Measurements from ENCODE around the gene AAK1. TPM values are rescaled to one million over a fixed set of nuclear protein-coding genes. Genes with fewer than 3 reads are reported as not detected.

AAK1 gene
- polyA plus RNA-seq, 1 experiment = 31.1 TPM

GRCh38 chr2:69646714-69647113, 3.2 kb upstream of the AAK1 start:
- CTCF ChIA-PET = interaction anchor here (0.6 to 1.7 kb wide), 2 partner anchors 16 to 78 kb away, joined by 3 to 7 read pairs; no protein-coding TSS in a partner anchor
- POLR2A ChIA-PET = interaction anchor here (0.6 kb wide), 1 partner anchor 14 kb away, joined by 6 read pairs; no protein-coding TSS in a partner anchor

GRCh38 chr2:69645921-69646320, 2.4 kb upstream of the AAK1 start:
- Histone ChIP-seq H3K4me3 (ENCODE audit: low read depth, low read length) (no peak overlapping the region), H3K27me3 (ENCODE audit: control insufficient read depth, insufficient read depth, low read length) (no peaks in the 10 kb centered on the region), H3K9me3 (ENCODE audit: control insufficient read depth, insufficient read depth, low read length) (no peaks in the 10 kb centered on the region; the same call in 1 of the 2 replicates), H3K27ac (ENCODE audit: low read depth, low read length) (no peak overlapping the region)
- TF ChIP-seq CTCF (IDR thresholded peaks at IDR 0.05; ENCODE audit: low read depth, low read length) = no peak
- ChIA-PET POLR2A (no interaction called here), CTCF (interaction anchor here (0.8 to 1.7 kb wide), 2 partner anchors 79 to 94 kb away, joined by 3 to 7 read pairs; no protein-coding TSS in a partner anchor)
- no peak for DNase-seq (ENCODE audit: low read depth, low spot score)

More at GRCh38 chr2:69646714-69647113, 3.2 kb upstream of the AAK1 start:
- Histone ChIP-seq H3K4me3 (ENCODE audit: low read depth, low read length) (no peak overlapping the region), H3K27ac (ENCODE audit: low read depth, low read length) (no peak overlapping the region), H3K27me3 (ENCODE audit: control insufficient read depth, insufficient read depth, low read length) (no peaks in the 10 kb centered on the region), H3K9me3 (ENCODE audit: control insufficient read depth, insufficient read depth, low read length) (no peaks in the 10 kb centered on the region; the same call in 1 of the 2 replicates)
- TF ChIP-seq CTCF (IDR thresholded peaks at IDR 0.05; ENCODE audit: low read depth, low read length) = no peak
- DNase-seq (ENCODE audit: low read depth, low spot score) = no peak

GRCh38 chr2:69645031-69645431, 1.5 kb upstream of the AAK1 start:
- POLR2A ChIA-PET = no interaction called here
- CTCF ChIA-PET = interaction anchor here (0.5 to 1.7 kb wide), 3 partner anchors 18 to 93 kb away, joined by 3 to 7 read pairs (median 3); no protein-coding TSS in a partner anchor
- TF ChIP-seq CTCF (IDR thresholded peaks at IDR 0.05; ENCODE audit: low read depth, low read length) = no peak
- no peak for DNase-seq (ENCODE audit: low read depth, low spot score)
- no peak overlapping the region for H3K27ac ChIP-seq (ENCODE audit: low read depth, low read length)
- no peaks in the 10 kb centered on the region; the same call in 1 of the 2 replicates for H3K9me3 ChIP-seq (ENCODE audit: control insufficient read depth, insufficient read depth, low read length)
- peak overlapping the region; percentile 86 for H3K4me3 ChIP-seq (ENCODE audit: low read depth, low read length)
- H3K27me3 ChIP-seq (ENCODE audit: control insufficient read depth, insufficient read depth, low read length) = no peaks in the 10 kb centered on the region

- H3K9me3 ChIP-seq (ENCODE audit: control insufficient read depth, insufficient read depth, low read length) = no peaks in the 10 kb centered on the region; the same call in 1 of the 2 replicates
- H3K4me3 ChIP-seq (ENCODE audit: low read depth, low read length) = peak overlapping the region; percentile 86
- ChIA-PET POLR2A (interaction anchor here (1.8 kb wide), 1 partner anchor 8 kb away, joined by 10 read pairs; no protein-coding TSS in a partner anchor), CTCF (no interaction called here)
- DNase-seq (ENCODE audit: low read depth, low spot score) = no peak
- no peak for TF ChIP-seq CTCF (IDR thresholded peaks at IDR 0.05; ENCODE audit: low read depth, low read length)
- H3K27ac ChIP-seq (ENCODE audit: low read depth, low read length) = peak overlapping the region; percentile 96
- no peaks in the 10 kb centered on the region for H3K27me3 ChIP-seq (ENCODE audit: control insufficient read depth, insufficient read depth, low read length)
Observed at GRCh38 chr2:69644506-69644979, 1.0 kb upstream of the AAK1 start.
